Epithelial cell of proximal tubule (primary cell): ENCODE results near the gene RFX8. TPM values are rescaled to one million over a fixed set of nuclear protein-coding genes. Genes with fewer than 3 reads are reported as not detected.
"Not testable (repeated sequence)": the region's sequence is repeated elsewhere in the genome, so short reads cannot be mapped to it uniquely, and the experiment has no call there.

Experiments used
- DNase-seq: peaks from one replicate; pipeline ENCODE4 v3.0.0-alpha.2; 2011; ENCODE audit warnings: low read depth
- H3K4me3 ChIP-seq: 2 replicates; pipeline ENCODE4 v1.5.1; 2011; ENCODE audit warnings: low read depth, mild to moderate bottlenecking, low read length
- total RNA-seq: library from RNA; depleted of rRNA; stranded (reverse); fragments of >200 nt; gene quantifications from 2 replicates; pipeline ENCODE4 v1.2.3, GENCODE V29; 2015
- TF ChIP-seq, protein P1 (sequence below): conservative IDR thresholded peaks from 2 replicates; pipeline ENCODE4 v1.5.1; 2012; ENCODE audit warnings: low read depth, mild to moderate bottlenecking, low read length

Gene RFX8
- total RNA-seq, 1 donor from 2014 or later: not detected

DNA sequence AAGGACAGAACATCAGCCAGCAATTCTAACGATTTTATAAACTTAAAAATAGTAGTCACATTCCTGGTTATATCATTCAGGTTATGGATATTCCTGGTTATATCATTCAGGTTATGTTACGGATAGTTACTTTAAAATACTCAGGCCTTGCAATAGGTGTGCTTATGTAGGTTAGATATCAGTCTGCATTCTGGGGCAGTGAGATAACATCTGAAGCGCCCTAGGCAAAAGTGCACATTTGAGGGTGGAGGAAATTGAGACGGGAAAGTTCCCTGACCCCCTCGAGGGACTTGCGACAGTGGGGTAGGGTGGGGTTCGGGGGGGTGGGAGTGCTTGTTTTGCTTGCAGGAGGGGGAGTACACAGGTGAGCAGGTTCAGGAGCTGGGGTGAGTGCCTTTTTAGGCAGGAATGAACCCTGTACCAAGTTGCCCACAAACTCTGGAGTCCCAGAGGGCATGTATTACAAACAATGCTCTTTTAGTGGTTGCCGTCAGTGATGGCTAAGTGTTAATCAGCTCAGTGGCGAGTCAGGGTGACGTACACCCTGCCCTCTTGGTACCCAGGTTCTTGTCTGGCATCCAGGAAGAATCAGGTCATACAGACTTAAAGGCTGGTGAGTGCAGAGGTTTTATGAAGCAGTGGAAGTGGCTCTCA is 119.4 kb downstream of the RFX8 start:
- H3K4me3 ChIP-seq: no peak overlapping the region
- DNase-seq: no peak
- TF ChIP-seq, protein P1, sequence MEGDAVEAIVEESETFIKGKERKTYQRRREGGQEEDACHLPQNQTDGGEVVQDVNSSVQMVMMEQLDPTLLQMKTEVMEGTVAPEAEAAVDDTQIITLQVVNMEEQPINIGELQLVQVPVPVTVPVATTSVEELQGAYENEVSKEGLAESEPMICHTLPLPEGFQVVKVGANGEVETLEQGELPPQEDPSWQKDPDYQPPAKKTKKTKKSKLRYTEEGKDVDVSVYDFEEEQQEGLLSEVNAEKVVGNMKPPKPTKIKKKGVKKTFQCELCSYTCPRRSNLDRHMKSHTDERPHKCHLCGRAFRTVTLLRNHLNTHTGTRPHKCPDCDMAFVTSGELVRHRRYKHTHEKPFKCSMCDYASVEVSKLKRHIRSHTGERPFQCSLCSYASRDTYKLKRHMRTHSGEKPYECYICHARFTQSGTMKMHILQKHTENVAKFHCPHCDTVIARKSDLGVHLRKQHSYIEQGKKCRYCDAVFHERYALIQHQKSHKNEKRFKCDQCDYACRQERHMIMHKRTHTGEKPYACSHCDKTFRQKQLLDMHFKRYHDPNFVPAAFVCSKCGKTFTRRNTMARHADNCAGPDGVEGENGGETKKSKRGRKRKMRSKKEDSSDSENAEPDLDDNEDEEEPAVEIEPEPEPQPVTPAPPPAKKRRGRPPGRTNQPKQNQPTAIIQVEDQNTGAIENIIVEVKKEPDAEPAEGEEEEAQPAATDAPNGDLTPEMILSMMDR: no peak

DNA sequence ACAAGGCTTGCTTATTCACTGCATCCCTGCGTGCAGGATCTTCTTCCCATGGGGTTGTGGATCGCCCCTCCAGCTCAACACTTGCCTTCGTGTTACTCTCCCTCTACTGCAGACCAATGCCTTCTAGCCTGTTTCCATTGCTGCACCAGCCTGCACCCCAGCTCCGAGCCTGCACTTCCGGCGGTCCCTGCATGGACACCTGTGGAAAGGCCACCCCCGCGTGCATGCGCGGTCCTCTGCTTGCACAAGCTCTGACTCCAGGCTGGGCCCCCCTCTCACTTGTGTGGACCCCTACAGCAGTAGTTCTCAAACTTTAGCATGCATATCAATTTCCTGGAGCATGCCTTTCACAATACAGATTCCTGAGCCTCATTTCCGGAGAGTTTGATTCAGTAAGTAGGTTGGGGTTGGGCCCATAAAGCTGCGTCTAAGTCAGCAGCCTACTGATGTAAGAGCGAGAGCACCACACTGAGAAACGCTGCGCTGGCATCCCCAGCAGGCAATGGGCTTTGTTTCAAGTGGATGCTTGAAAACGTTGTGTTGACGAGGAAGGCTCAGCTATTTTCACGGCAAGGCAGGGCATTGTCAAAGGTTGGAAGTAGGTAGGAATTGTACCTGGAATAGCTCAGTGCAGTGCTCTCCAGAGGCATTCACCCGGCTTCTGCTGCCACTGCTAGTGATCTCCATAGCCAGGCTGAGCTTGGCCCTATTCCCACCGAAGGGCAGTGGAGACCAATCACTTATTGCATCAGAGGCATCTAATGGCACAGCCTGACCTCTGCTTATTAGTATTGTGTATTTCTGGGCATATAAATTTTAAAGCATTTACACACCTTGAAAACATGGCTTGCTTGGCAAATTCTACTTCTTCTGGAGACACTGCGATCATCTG is 120.2 kb downstream of the RFX8 start:
- H3K4me3 ChIP-seq: no peak overlapping the region
- DNase-seq: no peak
- TF ChIP-seq, protein P1: no peak

DNA sequence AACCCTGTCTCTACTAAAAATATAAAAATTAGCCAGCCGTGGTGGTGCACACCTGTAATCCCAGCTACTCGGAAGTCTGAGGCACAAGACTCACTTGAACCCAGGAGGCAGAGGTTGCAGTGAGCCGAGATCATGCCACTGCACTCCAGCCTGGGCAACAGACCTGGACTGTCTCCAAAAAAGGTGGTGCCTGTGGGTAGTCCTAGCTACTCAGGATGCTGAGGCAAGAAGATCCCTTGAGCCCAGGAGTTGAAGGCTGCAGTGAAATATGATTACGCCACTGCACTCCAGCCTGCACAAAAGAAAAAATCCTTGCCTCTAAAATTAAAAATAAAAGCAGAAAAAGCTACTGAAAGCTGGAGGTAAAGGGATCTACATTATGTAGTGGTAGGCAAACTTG is 122.3 kb downstream of the RFX8 start:
- DNase-seq, H3K4me3 ChIP-seq: not testable (repeated sequence)

DNA sequence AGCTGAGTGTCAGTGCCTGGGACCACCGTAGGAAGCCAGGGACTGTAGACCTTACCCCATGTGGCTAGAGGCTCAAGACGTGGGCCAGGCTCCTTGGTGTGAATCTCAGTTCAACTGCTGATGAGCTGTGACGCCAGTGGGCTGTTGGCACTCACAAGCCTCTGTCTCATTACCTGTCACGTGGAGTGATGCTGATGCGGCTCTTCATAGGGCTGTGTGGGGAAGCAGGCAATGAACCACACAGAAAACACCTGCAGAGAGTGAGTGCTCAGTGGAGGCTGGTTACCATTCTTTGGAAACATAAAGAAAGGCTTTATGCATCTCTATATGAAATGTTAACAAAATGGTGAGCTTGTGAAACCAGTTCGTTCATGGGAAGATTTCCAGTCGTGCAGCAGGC is 123.7 kb downstream of the RFX8 start:
- TF ChIP-seq, protein P1: no peak
- H3K4me3 ChIP-seq: no peak overlapping the region
- DNase-seq: no peak

DNA sequence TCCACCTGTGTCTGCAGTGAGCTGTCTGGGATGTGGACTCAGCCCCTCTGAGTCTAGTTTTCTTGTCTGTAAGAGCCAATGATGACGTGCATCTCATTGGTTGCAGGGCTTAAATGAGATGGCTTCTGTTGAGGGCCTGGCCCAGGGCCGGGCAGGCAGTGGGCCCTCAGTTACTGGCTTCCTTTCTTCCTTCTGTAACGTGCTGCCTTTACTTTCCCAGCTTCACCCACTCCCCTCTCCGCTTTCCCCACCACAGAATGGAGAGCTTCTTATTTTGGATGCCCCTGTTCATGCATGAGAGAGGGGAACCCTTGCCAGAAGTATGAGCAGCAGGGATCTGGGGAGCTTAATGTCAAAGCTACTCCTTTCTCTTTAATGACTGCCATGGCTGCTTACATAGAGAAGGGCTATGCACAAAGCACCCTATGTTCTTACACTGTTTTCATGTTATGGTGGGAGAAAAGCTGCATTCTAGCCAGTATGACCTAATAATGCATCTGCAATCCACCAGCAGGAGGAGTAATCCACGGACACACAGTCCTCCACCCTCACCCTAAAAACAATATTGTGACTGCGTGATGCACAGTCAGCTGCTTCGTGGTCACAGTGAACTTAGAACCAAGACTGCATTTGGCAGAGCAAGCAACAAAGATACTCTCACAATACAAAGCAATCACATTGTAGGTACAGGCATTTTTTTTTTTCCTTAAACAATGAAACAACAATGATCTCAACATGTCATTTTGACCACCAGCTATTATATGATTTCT is 124.8 kb downstream of the RFX8 start:
- H3K4me3 ChIP-seq: no peak overlapping the region
- TF ChIP-seq, protein P1: peak; percentile 60
- no peak for DNase-seq

DNA sequence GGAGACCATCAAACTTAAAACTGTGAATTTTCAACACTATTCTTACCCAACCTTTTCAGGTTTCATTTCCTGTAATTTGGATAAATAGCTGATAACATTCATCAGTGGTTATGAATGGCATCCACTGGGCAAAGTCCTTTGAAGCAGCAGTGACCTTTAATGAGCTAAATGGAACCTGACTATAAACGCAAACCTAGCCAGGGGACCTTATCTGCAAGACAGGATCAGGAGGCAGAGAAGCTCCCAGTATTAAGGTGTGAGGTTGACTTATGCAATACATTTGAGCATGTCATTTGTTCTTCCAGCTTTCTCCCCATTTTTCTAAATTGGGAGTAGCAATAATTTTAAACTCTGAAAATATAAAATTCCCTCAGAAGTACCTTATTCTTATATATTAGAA is 126.0 kb downstream of the RFX8 start:
- no peak for DNase-seq
- TF ChIP-seq, protein P1: no peak
- H3K4me3 ChIP-seq: no peak overlapping the region

Other genes starting within 250 kb of the RFX8 start
- gene CNOT11, start 222.2 kb downstream of the RFX8 start, total RNA-seq: 65.6 and 67.2 TPM in 2 replicates
- 39.9 and 45.0 TPM in 2 replicates for gene RNF149, start 166.4 kb downstream of the RFX8 start, total RNA-seq
- gene CREG2, start 87.6 kb downstream of the RFX8 start, total RNA-seq: 3.1 TPM in 1 of 2 replicates, not detected in the other
- 84.3 and 115 TPM in 2 replicates for gene MAP4K4, start 222.6 kb upstream of the RFX8 start, total RNA-seq